Raji (cell line): Measurements from ENCODE around the gene FCSK.

Source experiments
- POLR2A ChIP-seq: IDR thresholded peaks from 2 replicates; pipeline ENCODE4 v1.6.1; 2011; ENCODE audit warnings: low read depth, low read length, control low read depth; ENCODE audit not compliant: insufficient read depth

FCSK gene

DNA sequence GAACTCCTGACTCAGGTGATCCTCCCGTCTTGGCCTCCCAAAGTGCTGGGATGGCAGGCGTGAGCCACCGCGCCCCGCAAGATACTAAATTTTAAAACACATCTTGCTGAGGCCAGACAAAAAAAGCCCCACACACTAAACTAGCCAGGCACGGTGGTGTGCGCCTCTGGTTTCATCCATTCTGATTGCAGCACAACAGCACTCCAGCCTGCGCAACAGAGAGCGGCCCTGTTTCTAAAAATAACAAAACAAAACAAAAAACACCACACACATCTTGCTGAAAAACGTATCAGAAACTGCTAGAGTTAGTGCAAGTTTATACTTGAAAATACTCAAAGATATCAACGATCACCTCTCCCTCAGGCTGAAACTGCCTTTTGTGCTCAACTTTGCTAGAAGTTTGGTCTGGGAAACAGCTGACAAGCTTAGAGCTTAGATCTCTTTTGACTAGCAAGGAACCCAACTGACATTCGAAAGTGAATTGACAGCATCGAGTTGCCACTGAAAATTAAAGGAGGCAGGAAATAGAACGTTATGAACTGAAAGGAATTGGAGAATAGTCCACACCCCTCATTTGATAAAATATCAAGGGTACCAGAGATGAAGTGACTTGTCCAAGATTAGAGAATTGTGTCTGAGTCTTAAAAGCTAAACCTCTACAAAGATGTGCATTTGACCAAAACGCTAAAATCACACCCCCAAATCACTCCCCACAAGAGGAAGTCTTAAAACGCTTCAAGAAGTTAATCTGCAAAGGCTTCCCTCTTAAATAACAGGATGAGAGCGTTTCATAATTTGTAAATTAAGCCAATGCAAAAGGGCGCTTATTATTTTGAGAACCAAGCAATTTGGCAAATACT, 68.1 kb downstream of the FCSK start:
- no peak for TF ChIP-seq POLR2A

DNA sequence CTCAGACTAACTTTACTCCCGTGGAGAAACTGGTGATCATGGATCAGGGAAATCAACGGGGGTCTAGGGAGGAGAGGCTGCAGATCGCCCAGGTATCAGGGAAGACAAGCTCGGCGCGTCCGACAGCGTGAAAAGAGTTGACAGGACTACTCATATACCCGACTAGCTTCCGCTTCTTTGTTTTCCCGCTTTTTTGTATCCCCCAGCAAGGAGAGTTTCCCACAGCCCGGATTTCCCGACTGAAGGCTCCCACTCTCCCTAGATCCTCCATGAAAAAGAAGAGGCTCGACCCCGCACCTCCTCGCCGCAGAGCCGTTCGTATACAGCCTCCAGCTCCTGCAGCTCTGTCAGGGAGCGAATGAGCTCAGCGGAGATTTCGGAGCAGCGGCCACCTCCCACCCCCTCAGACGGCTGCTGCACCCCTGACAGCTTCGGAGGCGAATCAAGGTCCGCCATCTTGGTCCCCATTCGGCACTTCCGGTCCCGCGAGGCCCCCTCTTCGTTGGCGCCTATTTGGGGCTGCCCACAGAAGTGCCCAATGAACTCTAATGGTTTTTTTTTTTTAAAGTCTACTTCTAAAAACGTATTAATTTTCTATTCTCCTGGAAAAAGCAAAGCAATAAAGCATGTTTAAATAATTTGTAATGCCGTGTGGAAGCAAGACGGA, 68.8 kb downstream of the FCSK start, which contains the start of gene COG4:
Gene COG4, minus strand, starts transcription at position 479 of the 667 bp plus-strand sequence. Its CDS starts 11 bp downstream, at position 468.
- TF ChIP-seq POLR2A: peak; percentile 85

GRCh38 chr16:70523743-70524398, 69.5 kb downstream of the FCSK start, which contains the start of gene SF3B3:
Gene SF3B3, plus strand, starts transcription at chr16:70523816. Its CDS starts 2,841 bp downstream, at chr16:70526657.
- TF ChIP-seq POLR2A: peak; percentile 73

GRCh38 chr16:70526403-70526802, 72.0 kb downstream of the FCSK start:
- TF ChIP-seq POLR2A: no peak

DNA sequence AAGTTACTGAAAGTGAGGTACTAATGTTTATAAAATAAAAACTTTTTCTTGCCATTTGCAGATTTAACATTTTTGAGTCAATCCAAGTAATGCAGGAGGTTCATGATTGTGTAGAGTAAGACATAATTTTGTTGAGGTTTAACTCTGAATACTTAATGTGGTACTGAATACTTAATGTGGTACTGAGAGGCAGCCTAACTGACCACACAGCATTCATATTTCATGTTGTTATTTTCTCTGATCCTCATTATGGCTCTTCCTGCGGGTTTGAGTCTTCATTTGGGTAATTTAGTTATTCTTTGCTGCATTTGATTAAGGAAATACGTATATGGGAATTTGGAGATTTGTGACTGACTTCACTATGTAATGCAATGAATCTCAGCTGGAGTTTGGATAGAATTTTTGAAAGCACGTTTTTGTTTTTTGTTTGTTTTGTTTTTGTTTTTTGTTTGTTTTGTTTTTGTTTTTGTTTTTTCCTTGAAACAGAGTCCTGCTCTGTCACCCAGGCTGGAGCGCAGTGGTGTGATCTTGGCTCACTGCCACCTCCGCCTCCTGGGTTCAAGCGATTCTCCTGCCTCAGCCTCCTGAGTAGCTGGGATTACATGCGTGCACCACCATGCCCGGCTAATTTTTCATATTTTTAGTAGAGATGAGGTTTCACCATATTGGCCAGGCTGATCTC, 73.1 kb downstream of the FCSK start:
- TF ChIP-seq POLR2A: no peak

DNA sequence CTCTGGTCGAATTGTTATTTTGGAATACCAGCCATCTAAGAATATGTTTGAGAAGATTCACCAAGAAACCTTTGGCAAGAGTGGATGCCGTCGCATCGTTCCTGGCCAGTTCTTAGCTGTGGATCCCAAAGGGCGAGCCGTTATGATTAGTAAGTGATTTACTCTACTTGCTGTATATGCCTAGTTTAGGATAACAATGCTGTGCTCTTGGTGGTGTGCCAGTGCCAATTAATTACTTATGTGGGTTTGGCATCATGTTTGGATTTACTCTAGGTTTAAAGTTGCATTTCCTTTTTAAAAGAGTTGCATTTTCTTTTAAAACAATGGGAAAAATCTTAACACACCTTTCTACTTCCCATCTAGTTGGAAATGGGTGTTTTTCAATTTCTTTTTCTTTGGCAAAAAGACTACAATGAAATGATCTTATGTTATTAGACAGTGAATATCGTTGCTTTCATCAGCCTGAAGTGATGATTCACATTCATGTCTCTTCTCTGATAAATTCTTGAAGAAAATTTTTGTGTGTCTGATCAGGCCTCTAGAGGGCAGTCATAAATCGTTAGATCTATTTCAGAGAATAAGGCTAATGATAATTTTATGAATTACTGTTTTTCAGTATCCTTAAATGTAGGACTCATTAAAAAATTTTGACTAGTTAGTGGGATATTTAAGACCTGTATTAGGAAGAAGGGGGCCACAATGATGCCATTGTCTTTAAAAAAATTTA, 74.8 kb downstream of the FCSK start:
- TF ChIP-seq POLR2A: no peak
